HepG2 (cell line): ENCODE results near the gene ZNF446. TPM values are rescaled to one million over a fixed set of nuclear protein-coding genes. Genes with fewer than 3 reads are reported as not detected.

Experiments used
- HNRNPL ChIP-seq: fragments of 200-400 bp; formaldehyde crosslinking; IDR thresholded peaks from 2 replicates; pipeline ENCODE4 v1.6.1; 2017; ENCODE audit warnings: mild to moderate bottlenecking, low read depth, low read length
- HOXA7 ChIP-seq: sonication (generic); formaldehyde crosslinking; IDR thresholded peaks from 2 replicates; pipeline ENCODE4 v1.8.1; 2022; ENCODE audit warnings: mild to moderate bottlenecking, missing genetic modification reagents, moderate library complexity
- KLF11 ChIP-seq: IDR thresholded peaks from 2 replicates; pipeline ENCODE4 v1.6.1; 2016; ENCODE audit warnings: missing compliant biosample characterization
- KMT2B ChIP-seq: IDR thresholded peaks from 2 replicates; pipeline ENCODE4 v1.6.1; 2016; ENCODE audit warnings: missing genetic modification reagents, missing compliant biosample characterization
- MTA3 ChIP-seq: sonication (generic); formaldehyde crosslinking; IDR thresholded peaks from 2 replicates; pipeline ENCODE4 v1.4.0; 2020; ENCODE audit warnings: missing genetic modification reagents
- RBM22 ChIP-seq: fragments of 200-400 bp; formaldehyde crosslinking; optimal IDR thresholded peaks from 2 replicates; pipeline ENCODE3; 2017; ENCODE audit warnings: mild to moderate bottlenecking, low read length, moderate library complexity
- THAP11 ChIP-seq: IDR thresholded peaks from 2 replicates; pipeline ENCODE4 v1.6.1; 2016; ENCODE audit warnings: missing biosample characterization, missing genetic modification reagents
- ZNF224 ChIP-seq: sonication (generic); formaldehyde crosslinking; IDR thresholded peaks from 2 replicates; pipeline ENCODE4 v1.5.0; 2020; ENCODE audit warnings: mild to moderate bottlenecking, missing genetic modification reagents
- ZNF501 ChIP-seq: sonication (generic); formaldehyde crosslinking; IDR thresholded peaks from 2 replicates; pipeline ENCODE4 v1.5.1; 2020; ENCODE audit warnings: mild to moderate bottlenecking, moderate library complexity, missing genetic modification reagents
- ZNF558 ChIP-seq: sonication (generic); formaldehyde crosslinking; IDR thresholded peaks from 2 replicates; pipeline ENCODE4 v1.9.0; 2022; ENCODE audit warnings: mild to moderate bottlenecking, missing genetic modification reagents, borderline replicate concordance
- ZNF674 ChIP-seq: sonication (generic); formaldehyde crosslinking; IDR thresholded peaks from 2 replicates; pipeline ENCODE4 v1.5.0; 2020; ENCODE audit warnings: low read depth, mild to moderate bottlenecking, missing genetic modification reagents
- polyA plus RNA-seq, 8 experiments: library from polyadenylated mRNA; depleted of rRNA in 3 of 8; stranded (reverse) in 7 of 8; unstranded in 1 of 8; fragments of >200 nt; fragmentation: Illumina TruSeq in 4 of 8; extraction: Trizol in 4 of 8; gene quantifications; 2 replicates each; pipeline versions ENCODE4 v1.2.1 to v1.2.3, GENCODE V29; 2011 to 2016; ENCODE audit warnings: low read depth in 4 of 8, missing spikeins in 1 of 8, mixed read lengths in 1 of 8; ENCODE audit not compliant: insufficient read depth in 1 of 8
- total RNA-seq, 5 experiments: library from RNA; depleted of rRNA; stranded (reverse); fragments of >200 nt; fragmentation: Illumina TruSeq; extraction: Trizol; gene quantifications; 2 replicates each; pipeline ENCODE4 v1.2.3, GENCODE V29; 2016; ENCODE audit warnings: low read depth in 1 of 5
- TF ChIP-seq, protein P1 (sequence below): sonication (generic); formaldehyde crosslinking; IDR thresholded peaks from 2 replicates; pipeline ENCODE4 v1.5.0; 2020; ENCODE audit warnings: mild to moderate bottlenecking, missing genetic modification reagents, borderline replicate concordance
- TF ChIP-seq, protein P2 (sequence below): sonication (generic); formaldehyde crosslinking; conservative IDR thresholded peaks from 2 replicates; pipeline ENCODE4 v1.4.0; 2020; ENCODE audit warnings: missing genetic modification reagents
- TF ChIP-seq, protein P3 (sequence below): sonication (generic); formaldehyde crosslinking; IDR thresholded peaks from 2 replicates; pipeline ENCODE4 v1.5.1; 2020; ENCODE audit warnings: mild to moderate bottlenecking, missing genetic modification reagents, moderate library complexity
- TF ChIP-seq, protein P4 (sequence below): IDR thresholded peaks from 2 replicates; pipeline ENCODE4 v1.6.1; 2016
- TF ChIP-seq, protein P5 (sequence below): sonication (generic); formaldehyde crosslinking; IDR thresholded peaks from 2 replicates; pipeline ENCODE4 v1.9.0; 2021; ENCODE audit warnings: missing genetic modification reagents, mild to moderate bottlenecking, borderline replicate concordance

ZNF446 gene
- total and polyA plus RNA-seq, 2 of the 13 experiments (the other 11 are each of a cell fraction or from before 2014, with no cell fraction given): 3.0 to 3.6 TPM

DNA sequence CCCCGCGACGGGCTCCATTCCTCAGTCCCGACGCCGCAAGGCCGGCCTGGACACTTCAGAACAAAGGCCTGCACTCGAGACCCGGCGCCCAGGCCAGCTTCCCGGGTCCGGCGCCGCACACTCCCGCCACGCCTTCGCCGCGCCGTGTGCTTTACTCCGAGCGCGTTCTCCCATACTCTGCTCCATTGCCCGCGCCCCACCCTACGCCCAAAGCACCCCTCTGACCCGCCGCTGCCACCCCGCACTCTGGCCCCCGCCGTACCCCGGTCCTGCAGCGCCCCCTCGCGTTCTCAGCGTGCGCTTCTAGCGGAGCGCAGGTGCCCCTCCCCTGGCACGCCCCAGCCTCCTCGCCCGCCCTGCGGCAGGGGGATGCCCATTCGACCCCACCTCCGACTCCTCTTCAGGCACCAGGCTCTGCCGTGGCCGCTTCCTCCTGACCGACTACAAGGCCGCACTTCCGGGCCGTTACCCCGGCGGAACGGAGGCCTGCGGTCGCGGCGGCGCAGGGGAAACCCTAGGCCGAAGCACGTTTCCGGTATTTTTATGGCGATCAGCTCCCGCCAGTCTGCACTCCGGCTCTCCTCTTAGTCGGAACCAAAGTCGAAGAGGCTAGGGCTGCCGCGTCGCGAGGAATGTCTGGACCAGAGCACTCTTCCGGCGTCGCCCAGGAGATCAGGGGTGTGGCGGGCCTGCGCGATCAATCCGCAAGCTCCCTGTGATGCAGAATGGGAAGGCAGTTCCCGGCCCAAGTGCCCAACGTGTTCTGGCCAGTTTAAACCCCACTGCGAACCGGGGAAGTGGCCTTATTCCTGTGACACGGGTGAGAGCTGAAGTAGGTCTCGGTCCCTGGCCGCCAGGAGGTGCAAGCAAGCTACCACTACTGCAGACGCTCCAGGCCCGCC, 43.5 kb downstream of the ZNF446 start, which contains the start of gene ZBTB45 (continued):
- TF ChIP-seq, protein P1, sequence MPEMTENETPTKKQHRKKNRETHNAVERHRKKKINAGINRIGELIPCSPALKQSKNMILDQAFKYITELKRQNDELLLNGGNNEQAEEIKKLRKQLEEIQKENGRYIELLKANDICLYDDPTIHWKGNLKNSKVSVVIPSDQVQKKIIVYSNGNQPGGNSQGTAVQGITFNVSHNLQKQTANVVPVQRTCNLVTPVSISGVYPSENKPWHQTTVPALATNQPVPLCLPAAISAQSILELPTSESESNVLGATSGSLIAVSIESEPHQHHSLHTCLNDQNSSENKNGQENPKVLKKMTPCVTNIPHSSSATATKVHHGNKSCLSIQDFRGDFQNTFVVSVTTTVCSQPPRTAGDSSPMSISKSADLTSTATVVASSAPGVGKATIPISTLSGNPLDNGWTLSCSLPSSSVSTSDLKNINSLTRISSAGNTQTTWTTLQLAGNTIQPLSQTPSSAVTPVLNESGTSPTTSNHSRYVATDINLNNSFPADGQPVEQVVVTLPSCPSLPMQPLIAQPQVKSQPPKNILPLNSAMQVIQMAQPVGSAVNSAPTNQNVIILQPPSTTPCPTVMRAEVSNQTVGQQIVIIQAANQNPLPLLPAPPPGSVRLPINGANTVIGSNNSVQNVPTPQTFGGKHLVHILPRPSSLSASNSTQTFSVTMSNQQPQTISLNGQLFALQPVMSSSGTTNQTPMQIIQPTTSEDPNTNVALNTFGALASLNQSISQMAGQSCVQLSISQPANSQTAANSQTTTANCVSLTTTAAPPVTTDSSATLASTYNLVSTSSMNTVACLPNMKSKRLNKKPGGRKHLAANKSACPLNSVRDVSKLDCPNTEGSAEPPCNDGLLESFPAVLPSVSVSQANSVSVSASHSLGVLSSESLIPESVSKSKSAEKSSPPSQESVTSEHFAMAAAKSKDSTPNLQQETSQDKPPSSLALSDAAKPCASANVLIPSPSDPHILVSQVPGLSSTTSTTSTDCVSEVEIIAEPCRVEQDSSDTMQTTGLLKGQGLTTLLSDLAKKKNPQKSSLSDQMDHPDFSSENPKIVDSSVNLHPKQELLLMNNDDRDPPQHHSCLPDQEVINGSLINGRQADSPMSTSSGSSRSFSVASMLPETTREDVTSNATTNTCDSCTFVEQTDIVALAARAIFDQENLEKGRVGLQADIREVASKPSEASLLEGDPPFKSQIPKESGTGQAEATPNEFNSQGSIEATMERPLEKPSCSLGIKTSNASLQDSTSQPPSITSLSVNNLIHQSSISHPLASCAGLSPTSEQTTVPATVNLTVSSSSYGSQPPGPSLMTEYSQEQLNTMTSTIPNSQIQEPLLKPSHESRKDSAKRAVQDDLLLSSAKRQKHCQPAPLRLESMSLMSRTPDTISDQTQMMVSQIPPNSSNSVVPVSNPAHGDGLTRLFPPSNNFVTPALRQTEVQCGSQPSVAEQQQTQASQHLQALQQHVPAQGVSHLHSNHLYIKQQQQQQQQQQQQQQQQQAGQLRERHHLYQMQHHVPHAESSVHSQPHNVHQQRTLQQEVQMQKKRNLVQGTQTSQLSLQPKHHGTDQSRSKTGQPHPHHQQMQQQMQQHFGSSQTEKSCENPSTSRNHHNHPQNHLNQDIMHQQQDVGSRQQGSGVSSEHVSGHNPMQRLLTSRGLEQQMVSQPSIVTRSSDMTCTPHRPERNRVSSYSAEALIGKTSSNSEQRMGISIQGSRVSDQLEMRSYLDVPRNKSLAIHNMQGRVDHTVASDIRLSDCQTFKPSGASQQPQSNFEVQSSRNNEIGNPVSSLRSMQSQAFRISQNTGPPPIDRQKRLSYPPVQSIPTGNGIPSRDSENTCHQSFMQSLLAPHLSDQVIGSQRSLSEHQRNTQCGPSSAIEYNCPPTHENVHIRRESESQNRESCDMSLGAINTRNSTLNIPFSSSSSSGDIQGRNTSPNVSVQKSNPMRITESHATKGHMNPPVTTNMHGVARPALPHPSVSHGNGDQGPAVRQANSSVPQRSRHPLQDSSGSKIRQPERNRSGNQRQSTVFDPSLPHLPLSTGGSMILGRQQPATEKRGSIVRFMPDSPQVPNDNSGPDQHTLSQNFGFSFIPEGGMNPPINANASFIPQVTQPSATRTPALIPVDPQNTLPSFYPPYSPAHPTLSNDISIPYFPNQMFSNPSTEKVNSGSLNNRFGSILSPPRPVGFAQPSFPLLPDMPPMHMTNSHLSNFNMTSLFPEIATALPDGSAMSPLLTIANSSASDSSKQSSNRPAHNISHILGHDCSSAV (CRISPR knock-in tag): peak; percentile 78; the same call in 1 of the 2 replicates
- TF ChIP-seq RBM22 (no peak), ZNF558 (CRISPR knock-in tag) (peak; percentile 97; the same call in 1 of the 2 replicates), KMT2B (CRISPR knock-in tag) (peak; percentile 85), ZNF501 (CRISPR knock-in tag) (peak; percentile 96), THAP11 (CRISPR knock-in tag) (peak; percentile 98), KLF11 (peak; percentile 78; the same call in 1 of the 2 replicates), ZNF224 (peak; percentile 92), MTA3 (no peak), ZNF674 (CRISPR knock-in tag) (peak; percentile 81; the same call in 1 of the 2 replicates), HNRNPL (peak; percentile 88), HOXA7 (CRISPR knock-in tag) (0 out of 2 replicates have a peak, but pooled peaks have one; percentile 86)
- TF ChIP-seq, protein P2, sequence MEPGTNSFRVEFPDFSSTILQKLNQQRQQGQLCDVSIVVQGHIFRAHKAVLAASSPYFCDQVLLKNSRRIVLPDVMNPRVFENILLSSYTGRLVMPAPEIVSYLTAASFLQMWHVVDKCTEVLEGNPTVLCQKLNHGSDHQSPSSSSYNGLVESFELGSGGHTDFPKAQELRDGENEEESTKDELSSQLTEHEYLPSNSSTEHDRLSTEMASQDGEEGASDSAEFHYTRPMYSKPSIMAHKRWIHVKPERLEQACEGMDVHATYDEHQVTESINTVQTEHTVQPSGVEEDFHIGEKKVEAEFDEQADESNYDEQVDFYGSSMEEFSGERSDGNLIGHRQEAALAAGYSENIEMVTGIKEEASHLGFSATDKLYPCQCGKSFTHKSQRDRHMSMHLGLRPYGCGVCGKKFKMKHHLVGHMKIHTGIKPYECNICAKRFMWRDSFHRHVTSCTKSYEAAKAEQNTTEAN (CRISPR knock-in tag): no peak; the same call in 1 of the 2 replicates
- TF ChIP-seq, protein P3, sequence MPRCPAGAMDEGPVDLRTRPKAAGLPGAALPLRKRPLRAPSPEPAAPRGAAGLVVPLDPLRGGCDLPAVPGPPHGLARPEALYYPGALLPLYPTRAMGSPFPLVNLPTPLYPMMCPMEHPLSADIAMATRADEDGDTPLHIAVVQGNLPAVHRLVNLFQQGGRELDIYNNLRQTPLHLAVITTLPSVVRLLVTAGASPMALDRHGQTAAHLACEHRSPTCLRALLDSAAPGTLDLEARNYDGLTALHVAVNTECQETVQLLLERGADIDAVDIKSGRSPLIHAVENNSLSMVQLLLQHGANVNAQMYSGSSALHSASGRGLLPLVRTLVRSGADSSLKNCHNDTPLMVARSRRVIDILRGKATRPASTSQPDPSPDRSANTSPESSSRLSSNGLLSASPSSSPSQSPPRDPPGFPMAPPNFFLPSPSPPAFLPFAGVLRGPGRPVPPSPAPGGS (CRISPR knock-in tag): peak; percentile 96; the same call in 1 of the 2 replicates
- TF ChIP-seq, protein P4, sequence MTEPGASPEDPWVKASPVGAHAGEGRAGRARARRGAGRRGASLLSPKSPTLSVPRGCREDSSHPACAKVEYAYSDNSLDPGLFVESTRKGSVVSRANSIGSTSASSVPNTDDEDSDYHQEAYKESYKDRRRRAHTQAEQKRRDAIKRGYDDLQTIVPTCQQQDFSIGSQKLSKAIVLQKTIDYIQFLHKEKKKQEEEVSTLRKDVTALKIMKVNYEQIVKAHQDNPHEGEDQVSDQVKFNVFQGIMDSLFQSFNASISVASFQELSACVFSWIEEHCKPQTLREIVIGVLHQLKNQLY (CRISPR knock-in tag): peak; percentile 65; the same call in 1 of the 2 replicates
- TF ChIP-seq, protein P5, sequence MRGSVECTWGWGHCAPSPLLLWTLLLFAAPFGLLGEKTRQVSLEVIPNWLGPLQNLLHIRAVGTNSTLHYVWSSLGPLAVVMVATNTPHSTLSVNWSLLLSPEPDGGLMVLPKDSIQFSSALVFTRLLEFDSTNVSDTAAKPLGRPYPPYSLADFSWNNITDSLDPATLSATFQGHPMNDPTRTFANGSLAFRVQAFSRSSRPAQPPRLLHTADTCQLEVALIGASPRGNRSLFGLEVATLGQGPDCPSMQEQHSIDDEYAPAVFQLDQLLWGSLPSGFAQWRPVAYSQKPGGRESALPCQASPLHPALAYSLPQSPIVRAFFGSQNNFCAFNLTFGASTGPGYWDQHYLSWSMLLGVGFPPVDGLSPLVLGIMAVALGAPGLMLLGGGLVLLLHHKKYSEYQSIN (CRISPR knock-in tag): no peak
